H9 (cell line): ENCODE results near the gene CC2D1A. TPM values are rescaled to one million over a fixed set of nuclear protein-coding genes. Genes with fewer than 3 reads are reported as not detected.

Experiments
- DNase-seq: peaks from one replicate; pipeline ENCODE4 v3.0.0-alpha.2; 2017
- H2AFZ ChIP-seq: one replicate; pipeline ENCODE4 v1.6.1; 2013; ENCODE audit warnings: mild to moderate bottlenecking, low read length, control low read depth, moderate library complexity
- H2AK5ac ChIP-seq: 2 replicates; pipeline ENCODE4 v1.6.1; 2013; ENCODE audit warnings: low read length, control low read depth, mixed read lengths; ENCODE audit not compliant: insufficient read length
- H2BK120ac ChIP-seq: one replicate; pipeline ENCODE4 v1.6.1; 2013; ENCODE audit warnings: low read depth, mild to moderate bottlenecking, low read length, control low read depth, inconsistent platforms; ENCODE audit not compliant: poor library complexity, severe bottlenecking
- H2BK12ac ChIP-seq: 2 replicates; pipeline ENCODE4 v1.6.1; 2013; ENCODE audit warnings: low read length, control low read depth, mixed read lengths, low read depth; ENCODE audit not compliant: insufficient read length
- H2BK15ac ChIP-seq: 2 replicates; pipeline ENCODE4 v1.6.1; 2013; ENCODE audit warnings: low read depth, low read length, control low read depth
- H2BK20ac ChIP-seq: one replicate; pipeline ENCODE4 v1.6.1; 2013; ENCODE audit warnings: low read depth, mild to moderate bottlenecking, low read length, control low read depth, inconsistent platforms; ENCODE audit not compliant: poor library complexity, severe bottlenecking
- H2BK5ac ChIP-seq: 2 replicates; pipeline ENCODE4 v1.6.1; 2013; ENCODE audit warnings: low read length, control low read depth, mixed read lengths; ENCODE audit not compliant: insufficient read length
- H3K14ac ChIP-seq: 2 replicates; pipeline ENCODE4 v1.6.1; 2013; ENCODE audit warnings: low read length, control low read depth; ENCODE audit not compliant: insufficient read depth
- H3K18ac ChIP-seq: 2 replicates; pipeline ENCODE4 v1.6.1; 2013; ENCODE audit warnings: low read depth, mild to moderate bottlenecking, mixed read lengths, low read length, control low read depth; ENCODE audit not compliant: insufficient read length
- H3K23ac ChIP-seq: 2 replicates; pipeline ENCODE4 v1.6.1; 2013; ENCODE audit warnings: low read length, control low read depth, mixed read lengths, low read depth; ENCODE audit not compliant: insufficient read length
- H3K23me2 ChIP-seq: 2 replicates; pipeline ENCODE4 v1.6.1; 2013; ENCODE audit warnings: low read depth, mild to moderate bottlenecking, mixed read lengths, low read length, control low read depth; ENCODE audit not compliant: insufficient read length, poor library complexity, severe bottlenecking
- H3K27ac ChIP-seq: 2 replicates; pipeline ENCODE4 v1.5.1; 2013; ENCODE audit warnings: low read length, control low read depth, mixed read lengths, low read depth; ENCODE audit not compliant: insufficient read length
- H3K27me3 ChIP-seq: 2 replicates; pipeline ENCODE4 v1.6.1; 2013; ENCODE audit warnings: low read length, control low read depth, inconsistent platforms; ENCODE audit not compliant: insufficient read depth
- H3K4ac ChIP-seq: 2 replicates; pipeline ENCODE4 v1.6.1; 2013; ENCODE audit warnings: low read depth, mild to moderate bottlenecking, control low read depth, inconsistent platforms, low read length, moderate library complexity
- H3K4me1 ChIP-seq: 2 replicates; pipeline ENCODE4 v1.6.1; 2013; ENCODE audit warnings: low read length, control low read depth, inconsistent platforms; ENCODE audit not compliant: insufficient read depth
- H3K4me2 ChIP-seq: 2 replicates; pipeline ENCODE4 v1.6.1; 2013; ENCODE audit warnings: low read length, control low read depth, mixed read lengths; ENCODE audit not compliant: insufficient read length, insufficient read depth
- H3K56ac ChIP-seq: 2 replicates; pipeline ENCODE4 v1.6.1; 2013; ENCODE audit warnings: low read depth, mild to moderate bottlenecking, mixed read lengths, low read length, control low read depth; ENCODE audit not compliant: insufficient read length
- H3K79me1 ChIP-seq: 2 replicates; pipeline ENCODE4 v1.6.1; 2013; ENCODE audit warnings: low read depth, mild to moderate bottlenecking, moderate library complexity, low read length, control low read depth, inconsistent platforms; ENCODE audit not compliant: insufficient read depth, poor library complexity, severe bottlenecking
- H3K79me2 ChIP-seq: 2 replicates; pipeline ENCODE4 v1.6.1; 2013; ENCODE audit warnings: low read length, control low read depth, inconsistent platforms; ENCODE audit not compliant: insufficient read depth
- H3K9ac ChIP-seq: 2 replicates; pipeline ENCODE4 v1.6.1; 2013; ENCODE audit warnings: low read length, control low read depth, mixed read lengths; ENCODE audit not compliant: insufficient read length; ENCODE audit errors: extremely low read depth
- H3K9me3 ChIP-seq: one replicate; pipeline ENCODE4 v1.6.1; 2013; ENCODE audit warnings: low read depth, low read length, inconsistent platforms; ENCODE audit not compliant: control insufficient read depth
- H3T11ph ChIP-seq: one replicate; pipeline ENCODE4 v1.6.1; 2013; ENCODE audit warnings: mild to moderate bottlenecking, low read length, control low read depth, inconsistent platforms
- H4K20me1 ChIP-seq: one replicate; pipeline ENCODE4 v1.6.1; 2013; ENCODE audit not compliant: control insufficient read depth, insufficient read length, insufficient read depth
- H4K5ac ChIP-seq: 2 replicates; pipeline ENCODE4 v1.6.1; 2013; ENCODE audit warnings: low read depth, mild to moderate bottlenecking, mixed read lengths, low read length, control low read depth; ENCODE audit not compliant: insufficient read length
- H4K8ac ChIP-seq: replicated peaks from 2 replicates; pipeline ENCODE4 v1.6.1; 2013; ENCODE audit warnings: low read length, control low read depth, mixed read lengths, low read depth; ENCODE audit not compliant: insufficient read length
- H4K91ac ChIP-seq: 2 replicates; pipeline ENCODE4 v1.6.1; 2013; ENCODE audit warnings: low read depth, mild to moderate bottlenecking, moderate library complexity, mixed read lengths, low read length, control low read depth; ENCODE audit not compliant: insufficient read length
- H3K27ac Mint-ChIP-seq, 3 experiments: 2 replicates in 2 of 3; 3 replicates in 1 of 3; pipeline ENCODE4 v1.8.0; 2020 to 2021; ENCODE audit warnings: mixed read lengths in 3 of 3, mild to moderate bottlenecking in 1 of 3, moderate library complexity in 1 of 3
- H3K27me3 Mint-ChIP-seq: 2 replicates; pipeline ENCODE4 v1.8.0; 2021; ENCODE audit warnings: low read depth, mild to moderate bottlenecking, moderate library complexity, mixed read lengths
- H3K36me3 Mint-ChIP-seq, 3 experiments: 2 replicates in 2 of 3; 3 replicates in 1 of 3; pipeline ENCODE4 v1.8.0; 2020 to 2021; ENCODE audit warnings: low read depth in 3 of 3, mixed read lengths in 3 of 3; ENCODE audit not compliant: insufficient read depth in 1 of 3
- H3K4me1 Mint-ChIP-seq, 2 experiments: 2 replicates each; pipeline ENCODE4 v1.8.0; 2020; ENCODE audit warnings: mixed read lengths in 2 of 2
- H3K4me3 Mint-ChIP-seq, 2 experiments: 2 replicates in 1 of 2; 3 replicates in 1 of 2; pipeline ENCODE4 v1.8.0; 2020 to 2021; ENCODE audit warnings: mild to moderate bottlenecking in 2 of 2, mixed read lengths in 2 of 2, moderate library complexity in 1 of 2
- H3K9me3 Mint-ChIP-seq, 2 experiments: 2 replicates in 1 of 2; 3 replicates in 1 of 2; pipeline ENCODE4 v1.8.0; 2020; ENCODE audit warnings: mild to moderate bottlenecking in 2 of 2, mixed read lengths in 2 of 2, moderate library complexity in 1 of 2
- CTCF ChIP-seq: fragments of 200-600 bp; sonication (generic); conservative IDR thresholded peaks from 3 replicates; pipeline ENCODE4 v1.8.0; 2021; ENCODE audit warnings: antibody characterized with exemption, mild to moderate bottlenecking
- WGBS: extraction: QIAGEN DNeasy Blood & Tissue Kit; methylation state at CpG from one replicate; pipeline ENCODE4 v1.1.7; 2013; ENCODE audit warnings: missing lambda C conversion rate, low lambda C conversion rate, mixed read lengths; ENCODE audit not compliant: insufficient read length; ENCODE audit errors: extremely low coverage; 5-methylcytosine and 5-hydroxymethylcytosine counted together
- total RNA-seq: library from RNA; stranded (reverse); gene quantifications from 2 replicates; pipeline ENCODE4 v1.2.1, GENCODE V29; 2021

The CC2D1A gene
- total RNA-seq, 1 experiment from 2014 or later: 48.5 TPM

GRCh38 chr19:13952154-13952930 is 46.3 kb downstream of the CC2D1A start, which contains the start of gene DCAF15:
DCAF15 (plus strand) TSS chr19:13952509; CDS start chr19:13952513, 4 bp downstream.
- Histone ChIP-seq H2BK5ac (peak within 1 kb of the TSS; percentile 91), H2BK20ac (no peak within 1 kb of the TSS), H3K79me2 (peaks cover 6% of the 10 kb centered on the region; the same call in 1 of the 2 replicates), H4K8ac (no peak within 1 kb of the TSS), H3K23ac (no peak within 1 kb of the TSS), H3K4me1 (no peaks in the 10 kb centered on the region), H4K91ac (no peak within 1 kb of the TSS), H3K9me3 (no peaks in the 10 kb centered on the region), H4K20me1 (no peaks in the 10 kb centered on the region), H2AK5ac (no peak within 1 kb of the TSS), H2BK120ac (peak within 1 kb of the TSS; percentile 98), H3K79me1 (peaks cover 8% of the 10 kb centered on the region), H3K9ac (peak within 1 kb of the TSS; percentile 89), H3K4ac (no peak within 1 kb of the TSS; the same call in 1 of the 2 replicates), H3K4me2 (peak within 1 kb of the TSS; percentile 91), H4K5ac (no peak within 1 kb of the TSS), H3K56ac (no peak within 1 kb of the TSS), H3K27ac (no peak within 1 kb of the TSS), H2BK12ac (no peak within 1 kb of the TSS), H3T11ph (no peak within 1 kb of the TSS), H3K23me2 (peaks cover 11% of the 10 kb centered on the region), H3K27me3 (no peaks in the 10 kb centered on the region), H3K18ac (peak within 1 kb of the TSS; percentile 100), H2AFZ (no peak within 1 kb of the TSS), H3K14ac (peak within 1 kb of the TSS; percentile 100), H2BK15ac (no peak within 1 kb of the TSS)
- WGBS: no CpG with 5 or more reads among the region's 65 CpGs
- Mint-ChIP-seq H3K36me3 (peaks cover 11 to 28% (median 25%) of the 10 kb centered on the region in 3 experiments; a peak in 5 of 7 replicates), H3K9me3 (no peaks in the 10 kb centered on the region), H3K4me3 (peak within 1 kb of the TSS; percentile 86 to 92), H3K27ac (peak within 1 kb of the TSS; percentile 88 to 98 (median 95); a peak in 6 of 7 replicates), H3K4me1 (peaks cover 9 to 12% of the 10 kb centered on the region in 2 experiments), H3K27me3 (peaks cover 2% of the 10 kb centered on the region; the same call in 1 of the 2 replicates)
- peak; percentile 100 for DNase-seq
- TF ChIP-seq CTCF: no peak
